Effector memory CD8-positive, alpha-beta T cell (primary cell): Measurements from ENCODE around the gene CERT1.
A peak's percentile ranks its signal among the peaks of the same experiment; 100 is the strongest.

ENCODE experiments used
- ATAC-seq: fragments of 150-1000 bp; cut with Tn5 transposase; replicated peaks from 2 replicates; pipeline ENCODE4 v1.10.0; 2021; ENCODE audit warnings: mild to moderate bottlenecking, moderate library complexity
- DNase-seq, 3 experiments: peaks; one replicate each; pipeline ENCODE4 v3.0.0; 2021
- H3K27ac Mint-ChIP-seq, 2 donors: one replicate each; pipeline ENCODE4 v1.8.0; 2022; ENCODE audit warnings: mild to moderate bottlenecking in 2 of 2, mixed read lengths in 2 of 2, moderate library complexity in 2 of 2
- H3K27me3 Mint-ChIP-seq, 2 donors: one replicate each; pipeline ENCODE4 v1.8.0; 2022; ENCODE audit warnings: mixed read lengths in 2 of 2
- H3K36me3 Mint-ChIP-seq: one replicate; pipeline ENCODE4 v1.8.0; 2022; ENCODE audit warnings: mild to moderate bottlenecking, moderate library complexity, mixed read lengths; ENCODE audit not compliant: insufficient read depth
- H3K4me1 Mint-ChIP-seq, 2 donors: one replicate each; pipeline ENCODE4 v1.8.0; 2022; ENCODE audit warnings: low read depth in 2 of 2, mixed read lengths in 2 of 2
- H3K4me3 Mint-ChIP-seq, 2 donors: one replicate each; pipeline ENCODE4 v1.8.0; 2022; ENCODE audit warnings: mild to moderate bottlenecking in 2 of 2, mixed read lengths in 2 of 2, moderate library complexity in 2 of 2
- H3K9me3 Mint-ChIP-seq, 2 donors: one replicate each; pipeline ENCODE4 v1.8.0; 2022; ENCODE audit warnings: mixed read lengths in 2 of 2

Gene CERT1

GRCh38 chr5:75484605-75485004 lies 26.8 kb downstream of the CERT1 start:
- Mint-ChIP-seq H3K27me3 (no peaks in the 10 kb centered on the region), H3K36me3 (peaks cover 3% of the 10 kb centered on the region), H3K4me1 (peaks cover 39 to 59% of the 10 kb centered on the region in 2 donors), H3K9me3 (no peaks in the 10 kb centered on the region), H3K27ac (no peak overlapping the region), H3K4me3 (no peak overlapping the region)
- ATAC-seq (no peak), DNase-seq (no peak)

DNA sequence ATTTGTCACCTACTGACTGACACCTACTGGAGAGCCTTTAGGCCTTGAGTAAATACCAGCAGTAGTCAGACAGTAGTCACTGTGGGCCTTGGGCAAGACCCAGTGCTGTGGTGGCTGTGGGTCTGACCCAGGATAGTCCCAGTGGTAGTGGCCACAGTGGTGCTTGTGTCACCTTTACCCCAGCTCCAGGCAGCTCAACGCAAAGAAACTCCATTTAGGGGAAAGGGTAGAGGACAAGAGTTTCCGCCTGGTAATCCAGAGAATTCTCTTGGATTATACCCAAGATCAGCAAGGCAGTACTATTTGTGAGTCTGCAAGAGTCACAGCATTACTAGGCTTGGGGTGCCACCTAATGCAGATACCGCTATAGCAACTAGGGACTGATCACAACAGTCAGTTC lies 28.9 kb downstream of the CERT1 start:
- Mint-ChIP-seq H3K4me3 (no peak overlapping the region), H3K27me3 (no peaks in the 10 kb centered on the region), H3K27ac (no peak overlapping the region), H3K4me1 (peaks cover 29 to 45% of the 10 kb centered on the region in 2 donors), H3K9me3 (no peaks in the 10 kb centered on the region), H3K36me3 (peaks cover 6% of the 10 kb centered on the region)
- DNase-seq (no peak), ATAC-seq (no peak)

GRCh38 chr5:75481024-75481423 lies 30.4 kb downstream of the CERT1 start:
- no peak overlapping the region for H3K27ac Mint-ChIP-seq
- peaks cover 6% of the 10 kb centered on the region for H3K36me3 Mint-ChIP-seq
- no peak for ATAC-seq
- peaks cover 18 to 40% of the 10 kb centered on the region in 2 donors for H3K4me1 Mint-ChIP-seq
- no peaks in the 10 kb centered on the region for H3K27me3 Mint-ChIP-seq
- no peaks in the 10 kb centered on the region for H3K9me3 Mint-ChIP-seq
- no peak overlapping the region for H3K4me3 Mint-ChIP-seq
- DNase-seq: no peak

GRCh38 chr5:75475364-75475763 lies 36.1 kb downstream of the CERT1 start:
- no peaks in the 10 kb centered on the region for H3K27me3 Mint-ChIP-seq

DNA sequence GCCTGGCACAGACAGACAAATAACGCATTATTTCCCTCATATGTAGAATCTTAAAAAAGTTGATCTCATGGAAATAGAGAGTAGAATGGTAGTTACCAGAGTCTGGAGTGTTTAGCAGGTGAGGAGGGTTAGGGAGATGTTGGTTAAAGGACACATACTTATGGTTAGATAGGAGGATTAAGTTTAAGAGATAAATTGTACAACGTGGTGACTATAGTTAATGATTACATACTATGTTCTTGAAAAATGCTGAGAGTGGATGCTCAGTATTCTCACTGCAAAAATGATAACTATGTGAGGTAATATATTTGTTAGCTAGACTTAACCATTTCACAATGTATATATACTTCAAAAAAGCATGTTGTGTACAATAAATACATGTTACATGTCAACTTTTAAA lies 38.0 kb downstream of the CERT1 start:
- Mint-ChIP-seq H3K4me3 (no peak overlapping the region), H3K9me3 (peaks cover 0 to 7% of the 10 kb centered on the region in 2 donors), H3K4me1 (peaks cover 14 to 18% of the 10 kb centered on the region in 2 donors), H3K36me3 (peaks cover 9% of the 10 kb centered on the region), H3K27ac (no peak overlapping the region), H3K27me3 (no peaks in the 10 kb centered on the region)
- ATAC-seq (no peak), DNase-seq (no peak)

More at GRCh38 chr5:75475364-75475763, 36.1 kb downstream of the CERT1 start:
- H3K9me3 Mint-ChIP-seq: no peaks in the 10 kb centered on the region
- ATAC-seq (no peak), DNase-seq (no peak)
- H3K36me3 Mint-ChIP-seq: peaks cover 9% of the 10 kb centered on the region
- peaks cover 14 to 21% of the 10 kb centered on the region in 2 donors for H3K4me1 Mint-ChIP-seq
- H3K4me3 Mint-ChIP-seq: no peak overlapping the region
- H3K27ac Mint-ChIP-seq: peak overlapping the region in 1 of 2 donors; percentile 54

- ATAC-seq: no peak
- Mint-ChIP-seq H3K4me1 (peaks cover 14 to 18% of the 10 kb centered on the region in 2 donors), H3K27ac (no peak overlapping the region), H3K9me3 (peaks cover 0 to 7% of the 10 kb centered on the region in 2 donors), H3K36me3 (peaks cover 8% of the 10 kb centered on the region), H3K4me3 (no peak overlapping the region), H3K27me3 (no peaks in the 10 kb centered on the region)
- DNase-seq: no peak
Measured at GRCh38 chr5:75472973-75473372, 38.5 kb downstream of the CERT1 start.

GRCh38 chr5:75471193-75471592 lies 40.2 kb downstream of the CERT1 start:
- no peak overlapping the region for H3K27ac Mint-ChIP-seq
- H3K4me1 Mint-ChIP-seq: peaks cover 19 to 22% of the 10 kb centered on the region in 2 donors
- no peak for ATAC-seq
- H3K36me3 Mint-ChIP-seq: peaks cover 4% of the 10 kb centered on the region
- no peak for DNase-seq
- no peak overlapping the region for H3K4me3 Mint-ChIP-seq
- H3K27me3 Mint-ChIP-seq: no peaks in the 10 kb centered on the region
- H3K9me3 Mint-ChIP-seq: peaks cover 0 to 7% of the 10 kb centered on the region in 2 donors

- no peaks in the 10 kb centered on the region for H3K27me3 Mint-ChIP-seq
- H3K4me3 Mint-ChIP-seq: no peak overlapping the region
- no peak overlapping the region for H3K27ac Mint-ChIP-seq
- H3K4me1 Mint-ChIP-seq: peaks cover 29 to 37% of the 10 kb centered on the region in 2 donors
- no peak for DNase-seq
- H3K36me3 Mint-ChIP-seq: no peaks in the 10 kb centered on the region
- H3K9me3 Mint-ChIP-seq: peaks cover 0 to 7% of the 10 kb centered on the region in 2 donors
- no peak for ATAC-seq
Measured at GRCh38 chr5:75469017-75469416, 42.4 kb downstream of the CERT1 start.

DNA sequence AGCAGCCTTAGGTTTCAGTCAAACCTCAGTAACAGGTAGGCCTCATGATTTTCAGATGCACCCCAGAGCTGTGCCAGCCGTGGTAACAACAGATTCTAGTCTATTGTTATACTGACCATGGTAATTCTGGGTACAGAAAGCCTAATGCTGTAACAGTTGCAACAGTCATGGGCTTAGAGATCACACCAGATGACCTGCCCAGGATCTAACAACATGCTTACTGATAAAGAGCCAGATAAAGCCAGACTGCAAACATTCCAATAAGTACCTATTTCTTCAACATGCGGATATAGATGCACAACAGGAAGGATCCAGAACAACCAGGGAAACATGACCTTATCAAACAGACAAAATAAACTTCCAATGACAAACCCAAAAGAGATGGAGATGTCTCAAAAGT lies 42.8 kb downstream of the CERT1 start:
- ATAC-seq (no peak), DNase-seq (no peak)
- Mint-ChIP-seq H3K36me3 (no peaks in the 10 kb centered on the region), H3K27ac (no peak overlapping the region), H3K9me3 (peaks cover 0 to 7% of the 10 kb centered on the region in 2 donors), H3K27me3 (no peaks in the 10 kb centered on the region), H3K4me3 (no peak overlapping the region), H3K4me1 (peaks cover 32 to 40% of the 10 kb centered on the region in 2 donors)

GRCh38 chr5:75466006-75466716 lies 45.3 kb downstream of the CERT1 start:
- Mint-ChIP-seq H3K9me3 (peaks cover 0 to 7% of the 10 kb centered on the region in 2 donors), H3K36me3 (peaks cover 5% of the 10 kb centered on the region), H3K27ac (peak overlapping the region in 1 of 2 donors; percentile 16), H3K27me3 (no peaks in the 10 kb centered on the region), H3K4me1 (peaks cover 35 to 46% of the 10 kb centered on the region in 2 donors), H3K4me3 (no peak overlapping the region)
- no peak for ATAC-seq
- no peak for DNase-seq

DNA sequence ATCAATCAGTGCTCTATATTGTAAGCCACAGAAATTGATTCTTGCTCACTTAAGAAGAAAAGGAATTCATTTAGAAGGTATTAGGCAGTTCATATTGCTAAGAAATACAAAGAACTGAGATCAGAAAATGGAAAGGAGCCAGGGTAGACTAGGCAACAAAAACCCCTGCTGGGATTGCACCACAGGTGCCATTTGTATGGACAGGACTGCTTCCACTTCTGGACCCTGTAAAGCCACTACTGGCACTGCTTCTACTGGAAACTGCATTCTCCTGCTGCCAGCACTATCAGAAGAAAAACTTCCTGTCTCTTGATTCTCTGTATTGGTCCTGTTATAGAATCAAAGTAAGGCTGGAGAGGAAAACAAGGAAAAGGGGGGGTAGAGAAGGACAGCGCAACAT lies 45.9 kb downstream of the CERT1 start:
- no peak for ATAC-seq
- Mint-ChIP-seq H3K27ac (peak overlapping the region; percentile 4 to 18), H3K9me3 (peaks cover 0 to 7% of the 10 kb centered on the region in 2 donors), H3K4me1 (peaks cover 40 to 51% of the 10 kb centered on the region in 2 donors), H3K36me3 (peaks cover 5% of the 10 kb centered on the region), H3K4me3 (no peak overlapping the region), H3K27me3 (no peaks in the 10 kb centered on the region)
- no peak for DNase-seq

DNA sequence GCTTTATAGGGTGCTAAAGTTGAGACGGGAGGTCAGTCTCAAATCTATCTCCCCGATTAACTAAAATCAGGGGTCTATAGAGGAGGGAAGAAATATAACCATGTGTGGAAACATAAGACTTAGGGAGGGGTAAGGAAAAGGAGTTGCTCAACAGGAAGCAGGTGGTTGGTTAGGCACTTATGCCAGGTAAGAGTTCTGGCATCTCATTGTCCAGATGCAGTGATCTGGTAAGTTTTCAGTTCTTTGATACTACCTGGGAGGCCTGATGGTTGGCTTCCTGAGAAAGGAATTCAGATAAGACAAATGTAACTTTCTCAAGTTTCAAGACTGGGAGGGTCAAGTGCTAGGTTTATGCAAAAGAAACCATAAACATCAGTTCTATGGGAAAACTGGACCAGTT lies 47.7 kb downstream of the CERT1 start:
- H3K27ac Mint-ChIP-seq: peak overlapping the region in 1 of 2 donors; percentile 20

GRCh38 chr5:75461679-75462078 lies 49.8 kb downstream of the CERT1 start:
- Mint-ChIP-seq H3K27me3 (no peaks in the 10 kb centered on the region), H3K4me3 (no peak overlapping the region), H3K4me1 (peaks cover 40 to 49% of the 10 kb centered on the region in 2 donors), H3K9me3 (no peaks in the 10 kb centered on the region), H3K27ac (peak overlapping the region in 1 of 2 donors; percentile 3), H3K36me3 (peaks cover 10% of the 10 kb centered on the region)
- no peak for DNase-seq
- ATAC-seq: no peak

More for the DNA sequence above, 47.7 kb downstream of the CERT1 start:
- H3K4me3 Mint-ChIP-seq: no peak overlapping the region
- no peaks in the 10 kb centered on the region for H3K27me3 Mint-ChIP-seq
- H3K36me3 Mint-ChIP-seq: peaks cover 7% of the 10 kb centered on the region
- no peaks in the 10 kb centered on the region for H3K9me3 Mint-ChIP-seq
- ATAC-seq (no peak), DNase-seq (no peak)
- H3K4me1 Mint-ChIP-seq: peaks cover 40 to 51% of the 10 kb centered on the region in 2 donors

GRCh38 chr5:75460942-75461610 lies 50.4 kb downstream of the CERT1 start:
- no peaks in the 10 kb centered on the region for H3K27me3 Mint-ChIP-seq
- H3K4me3 Mint-ChIP-seq: no peak overlapping the region
- ATAC-seq: no peak
- no peak for DNase-seq
- H3K36me3 Mint-ChIP-seq: peaks cover 10% of the 10 kb centered on the region
- H3K27ac Mint-ChIP-seq: peak overlapping the region in 1 of 2 donors; percentile 3
- H3K4me1 Mint-ChIP-seq: peaks cover 37 to 43% of the 10 kb centered on the region in 2 donors
- H3K9me3 Mint-ChIP-seq: no peaks in the 10 kb centered on the region
